Colonic mucosa (tissue), 4 donors: Measurements from ENCODE around the gene PCLO. TPM values are rescaled to one million over a fixed set of nuclear protein-coding genes. Genes with fewer than 3 reads are reported as not detected.

Experiments
- DNase-seq: peaks from one replicate; pipeline ENCODE4 v3.0.0-alpha.2; 2020
- H3K27ac ChIP-seq: fragments of 200-600 bp; one replicate; pipeline ENCODE4 v1.8.0; 2021
- H3K27me3 ChIP-seq: fragments of 200-600 bp; one replicate; pipeline ENCODE4 v1.8.0; 2021
- H3K36me3 ChIP-seq: fragments of 200-600 bp; one replicate; pipeline ENCODE4 v1.8.0; 2021
- H3K4me1 ChIP-seq: fragments of 200-600 bp; one replicate; pipeline ENCODE4 v1.8.0; 2021; ENCODE audit warnings: mild to moderate bottlenecking
- H3K4me3 ChIP-seq: fragments of 200-600 bp; one replicate; pipeline ENCODE4 v1.8.0; 2021
- H3K9ac ChIP-seq, 2 donors: one replicate each; pipeline ENCODE4 v1.7.0; 2013; ENCODE audit warnings: control low read depth in 2 of 2, low read depth in 2 of 2, low read length in 2 of 2
- H3K9me3 ChIP-seq: fragments of 200-600 bp; one replicate; pipeline ENCODE4 v1.8.0; 2021
- CTCF ChIP-seq: fragments of 200-600 bp; IDR thresholded peaks from one replicate; pipeline ENCODE4 v1.8.0; 2022; ENCODE audit warnings: antibody characterized with exemption, mild to moderate bottlenecking
- intact Hi-C: fragments of 100-400 bp; cut with DNase I; formaldehyde crosslinking; loops from one replicate; pipeline ENCODE4 v1.14.1; 2022
- total RNA-seq, 2 donors: library from RNA; stranded (reverse); fragmentation: NEBNext Ultra II Directional in 1 of 2; extraction: Animal tissue kit (Norgen Biotek cat#: 25700) in 1 of 2; gene quantifications; one replicate each; pipeline ENCODE4 v1.2.1, GENCODE V29; 2021
- donor health status: healthy.
- donor health status: DM: no; HTN: no; CAD: no.
- donor health status: DM: no; HTN: no; CAD: no.

Gene PCLO
- total RNA-seq, 2 donors from 2014 or later, result 6.9 to 8.8 TPM

- no peaks in the 10 kb centered on the region for H3K9me3 ChIP-seq
- no peak for TF ChIP-seq CTCF
- no peak for DNase-seq
- intact Hi-C loops, result no loop called here
- H3K9ac ChIP-seq, result no peak overlapping the region
- H3K4me1 ChIP-seq, result no peaks in the 10 kb centered on the region
- no peaks in the 10 kb centered on the region for H3K36me3 ChIP-seq
- no peak overlapping the region for H3K27ac ChIP-seq
- H3K4me3 ChIP-seq, result no peak overlapping the region
- H3K27me3 ChIP-seq, result no peaks in the 10 kb centered on the region
These were observed 38.7 kb upstream of the PCLO start for GRCh38 chr7:83201355-83201754.

DNA sequence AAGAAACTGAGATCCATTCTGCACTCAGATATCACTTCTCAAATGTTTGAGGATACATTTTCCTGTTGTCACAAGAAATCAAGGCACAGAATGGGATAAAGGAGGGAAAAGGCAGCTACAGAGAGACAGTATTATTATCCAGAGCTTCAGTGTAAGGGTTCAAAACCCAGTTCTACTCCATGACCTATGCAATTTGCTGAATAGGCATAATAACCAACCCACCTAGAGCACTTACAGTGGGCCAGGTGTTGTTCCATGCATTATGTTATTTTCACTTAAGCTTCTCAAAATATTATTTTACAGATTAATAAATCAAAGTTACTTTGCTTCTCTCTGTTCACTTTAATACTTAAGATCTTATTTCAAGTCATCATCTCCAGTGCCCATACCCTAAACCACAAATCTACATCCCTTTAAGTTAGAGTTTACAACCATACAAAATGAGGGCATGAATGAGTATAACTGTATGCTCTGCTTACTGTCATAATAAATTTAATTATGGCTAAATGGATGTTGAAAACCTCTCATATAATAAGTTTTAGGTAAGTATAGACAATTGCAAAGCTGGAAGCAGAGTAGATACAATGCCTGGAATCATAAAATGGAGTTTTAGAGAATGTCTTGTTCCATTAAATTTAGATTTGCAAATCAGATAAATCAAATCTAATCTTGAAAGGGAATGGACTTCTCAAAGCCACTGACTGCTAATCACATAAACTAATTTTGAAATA is 28.1 kb upstream of the PCLO start:
- Histone ChIP-seq H3K27me3 (no peaks in the 10 kb centered on the region), H3K36me3 (no peaks in the 10 kb centered on the region), H3K4me3 (no peak overlapping the region), H3K9me3 (no peaks in the 10 kb centered on the region), H3K9ac (no peak overlapping the region), H3K4me1 (no peaks in the 10 kb centered on the region), H3K27ac (no peak overlapping the region)
- intact Hi-C loops, result no loop called here
- DNase-seq, result no peak
- no peak for TF ChIP-seq CTCF

DNA sequence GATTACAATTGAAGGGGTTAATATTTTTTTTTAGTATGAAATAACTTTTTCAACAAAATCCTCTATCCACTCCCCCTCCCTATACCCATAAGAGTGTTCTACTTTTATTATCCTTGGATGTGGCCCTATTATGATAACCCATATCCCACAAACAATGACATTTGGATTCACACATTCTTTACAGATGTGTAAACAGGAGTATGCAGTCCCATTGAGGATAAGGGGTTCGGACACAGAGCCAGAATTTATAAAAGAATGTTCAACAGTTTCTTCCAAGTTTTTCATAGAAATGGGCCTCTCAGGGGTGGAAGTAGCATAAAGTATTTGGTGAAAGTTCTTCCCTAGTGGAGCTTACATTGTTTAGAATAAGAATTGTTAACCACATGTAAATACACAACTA is 16.1 kb upstream of the PCLO start:
- no peak for DNase-seq
- Histone ChIP-seq H3K27ac (no peak overlapping the region), H3K4me1 (no peaks in the 10 kb centered on the region), H3K27me3 (no peaks in the 10 kb centered on the region), H3K4me3 (no peak overlapping the region), H3K9ac (no peak overlapping the region), H3K36me3 (no peaks in the 10 kb centered on the region), H3K9me3 (no peaks in the 10 kb centered on the region)
- intact Hi-C loops, result no loop called here
- no peak for TF ChIP-seq CTCF

- Histone ChIP-seq H3K9ac (no peak overlapping the region), H3K4me3 (no peak overlapping the region), H3K9me3 (no peaks in the 10 kb centered on the region), H3K27me3 (no peaks in the 10 kb centered on the region), H3K36me3 (no peaks in the 10 kb centered on the region), H3K4me1 (no peaks in the 10 kb centered on the region), H3K27ac (no peak overlapping the region)
- intact Hi-C loops, result no loop called here
- TF ChIP-seq CTCF, result no peak
- no peak for DNase-seq
These were observed 15.4 kb upstream of the PCLO start for GRCh38 chr7:83178066-83178465.

DNA sequence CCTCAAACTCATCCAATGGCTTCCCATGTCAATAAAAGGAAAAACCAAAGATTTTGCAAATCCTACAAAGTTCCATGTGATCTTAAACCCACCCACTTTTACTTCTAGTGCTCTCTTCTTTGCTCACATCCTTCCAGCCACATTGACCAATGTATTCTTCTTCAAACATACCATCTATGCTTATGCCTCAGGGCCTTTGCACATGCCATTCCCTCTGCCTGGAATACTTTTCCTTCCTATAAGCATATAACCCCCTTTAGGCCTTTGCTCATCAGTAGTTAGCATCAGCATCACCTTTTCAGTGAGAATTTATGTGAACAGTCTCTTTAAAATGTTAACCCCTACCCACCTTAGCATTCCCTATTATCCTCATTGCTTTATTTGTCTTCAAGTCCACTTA is 11.0 kb upstream of the PCLO start:
- Histone ChIP-seq H3K9me3 (no peaks in the 10 kb centered on the region), H3K9ac (no peak overlapping the region), H3K4me1 (no peaks in the 10 kb centered on the region), H3K36me3 (no peaks in the 10 kb centered on the region), H3K4me3 (no peak overlapping the region), H3K27me3 (no peaks in the 10 kb centered on the region), H3K27ac (no peak overlapping the region)
- no peak for DNase-seq
- intact Hi-C loops, result no loop called here
- TF ChIP-seq CTCF, result no peak
